B cell (primary cell): ENCODE results near the gene PSME1. TPM values are rescaled to one million over a fixed set of nuclear protein-coding genes. Genes with fewer than 3 reads are reported as not detected.

Experiments used
- ATAC-seq: fragments of 200-7000 bp; cut with Tn5 transposase; one replicate; pipeline ENCODE4 v1.10.0; 2021; ENCODE audit warnings: low read depth, mild to moderate bottlenecking, moderate number of reproducible peaks, moderate library complexity
- CTCF ChIA-PET: fragments of 350-600 bp; sonication (Branson Sonifier 250); formaldehyde crosslinking; loops from one replicate; lab custom pipeline; 2021; ENCODE audit warnings: antibody characterized with exemption, inconsistent platforms; lab: Charles Lee
- POLR2A ChIA-PET: fragments of 350-600 bp; sonication (Branson Sonifier 250); formaldehyde crosslinking; loops from one replicate; lab custom pipeline; 2021; ENCODE audit warnings: antibody characterized with exemption; lab: Charles Lee
- DNase-seq: peaks from one replicate; pipeline ENCODE4 v3.0.0; 2013
- H2AFZ ChIP-seq: 2 replicates; pipeline ENCODE4 v1.6.1; 2012; ENCODE audit warnings: mild to moderate bottlenecking, low read depth, low read length; ENCODE audit not compliant: insufficient read depth, poor library complexity, severe bottlenecking
- H3K27ac ChIP-seq, 2 donors: 1 replicate in 1 of 2; 2 replicates in 1 of 2; pipeline ENCODE4 v1.5.1; 2012 to 2013; ENCODE audit warnings: low read length in 2 of 2, mild to moderate bottlenecking in 2 of 2, moderate library complexity in 1 of 2
- H3K27me3 ChIP-seq, 4 experiments: fragments of 200-600 bp in 1 of 4; sonication (generic) in 1 of 4; replicated peaks in 1 of 4; 1 replicate in 2 of 4; 2 replicates in 2 of 4; pipeline versions ENCODE4 v1.6.1 to v1.7.0; 2013 to 2016; ENCODE audit warnings: low read length in 3 of 4, mild to moderate bottlenecking in 2 of 4, mixed read lengths in 1 of 4, moderate library complexity in 1 of 4; ENCODE audit not compliant: insufficient read depth in 4 of 4, control insufficient read depth in 3 of 4; ENCODE audit errors: control extremely low read depth in 1 of 4
- H3K36me3 ChIP-seq, 2 experiments: replicated peaks in 1 of 2; 1 replicate in 1 of 2; 2 replicates in 1 of 2; pipeline versions ENCODE4 v1.6.1 to v1.7.1; 2013; ENCODE audit warnings: low read length in 1 of 2; ENCODE audit not compliant: insufficient read depth in 2 of 2, control insufficient read depth in 1 of 2; ENCODE audit errors: control extremely low read depth in 1 of 2, extremely low read depth in 1 of 2
- H3K4me1 ChIP-seq, 2 donors: fragments of 200-600 bp in 1 of 2; sonication (generic) in 1 of 2; 1 replicate in 1 of 2; 2 replicates in 1 of 2; pipeline versions ENCODE4 v1.5.1 to v1.6.1; 2013 to 2017; ENCODE audit warnings: low read length in 2 of 2; ENCODE audit not compliant: control insufficient read depth in 2 of 2, insufficient read depth in 2 of 2
- H3K4me2 ChIP-seq: replicated peaks from 2 replicates; pipeline ENCODE3; 2012; ENCODE audit warnings: mild to moderate bottlenecking, low read depth, low read length; ENCODE audit not compliant: poor library complexity, severe bottlenecking
- H3K4me3 ChIP-seq, 5 experiments: fragments of 200-600 bp in 1 of 5; sonication (generic) in 1 of 5; 1 replicate in 3 of 5; 2 replicates in 2 of 5; pipeline versions ENCODE4 v1.5.1 to v1.7.0; 2011 to 2016; ENCODE audit warnings: low read length in 4 of 5, mild to moderate bottlenecking in 4 of 5, low read depth in 2 of 5, control low read depth in 1 of 5, moderate library complexity in 1 of 5; ENCODE audit not compliant: insufficient read depth in 1 of 5; ENCODE audit errors: control extremely low read depth in 1 of 5, extremely low read depth in 1 of 5
- H3K79me2 ChIP-seq: fragments of 200-600 bp; sonication (generic); one replicate; pipeline ENCODE4 v1.6.0; 2016; ENCODE audit warnings: low read length; ENCODE audit not compliant: control insufficient read depth, insufficient read depth
- H3K9ac ChIP-seq: fragments of 200-600 bp; sonication (generic); 2 replicates; pipeline ENCODE4 v1.6.1; 2017; ENCODE audit warnings: mild to moderate bottlenecking, low read length, moderate library complexity
- H3K9me3 ChIP-seq, 3 donors: one replicate each; pipeline versions ENCODE4 v1.6.1 to v1.7.1; 2013; ENCODE audit warnings: low read length in 2 of 3; ENCODE audit not compliant: control insufficient read depth in 2 of 3, insufficient read depth in 1 of 3; ENCODE audit errors: control extremely low read depth in 1 of 3
- H4K20me1 ChIP-seq: 2 replicates; pipeline ENCODE4 v1.6.0; 2012; ENCODE audit warnings: mild to moderate bottlenecking, low read length; ENCODE audit not compliant: insufficient read depth, control insufficient read depth, poor library complexity, severe bottlenecking
- H3K27ac Mint-ChIP-seq: one replicate; pipeline ENCODE4 v1.8.0; 2021; ENCODE audit warnings: mixed read lengths
- H3K27me3 Mint-ChIP-seq: one replicate; pipeline ENCODE4 v1.8.0; 2021; ENCODE audit warnings: mixed read lengths
- H3K4me1 Mint-ChIP-seq: one replicate; pipeline ENCODE4 v1.8.0; 2021; ENCODE audit warnings: mixed read lengths
- H3K4me3 Mint-ChIP-seq: one replicate; pipeline ENCODE4 v1.8.0; 2021; ENCODE audit warnings: mixed read lengths
- H3K9me3 Mint-ChIP-seq: one replicate; pipeline ENCODE4 v1.8.0; 2022; ENCODE audit warnings: mixed read lengths; ENCODE audit not compliant: insufficient read depth
- EZH2 ChIP-seq: IDR thresholded peaks from 2 replicates; pipeline ENCODE4 v1.6.1; 2012; ENCODE audit warnings: borderline replicate concordance, low read depth, mild to moderate bottlenecking, moderate library complexity, low read length; ENCODE audit not compliant: insufficient read depth, poor library complexity, severe bottlenecking
- WGBS: methylation state at CpG from one replicate; pipeline ENCODE4 v1.1.5; 2013; ENCODE audit warnings: missing lambda C conversion rate; ENCODE audit not compliant: insufficient coverage; 5-methylcytosine and 5-hydroxymethylcytosine counted together
- intact Hi-C: fragments of 100-400 bp; cut with micrococcal nuclease; formaldehyde crosslinking; loops from one replicate; pipeline ENCODE4 v1.10.0; 2022
- polyA plus RNA-seq: library from polyadenylated mRNA; depleted of rRNA; stranded (reverse); fragments of >200 nt; gene quantifications from 2 replicates; pipeline ENCODE4 v1.2.3, GENCODE V29; 2012
- total RNA-seq, 2 donors: library from RNA; stranded (reverse); fragments of 120-200 nt in 1 of 2; gene quantifications; 1 replicate in 1 of 2; 2 replicates in 1 of 2; pipeline versions ENCODE4 v1.2.3 to v1.2.4, GENCODE V29; 2013 to 2022
- TF ChIP-seq, protein P1 (sequence below): fragments of 200-600 bp; IDR thresholded peaks from one replicate; pipeline ENCODE4 v1.8.0; 2022; ENCODE audit warnings: antibody characterized with exemption, mild to moderate bottlenecking

The PSME1 gene
- total and polyA plus RNA-seq, 2 donors (not counting 1 experiment from before 2014, with no cell fraction given), result 237 to 257 TPM

DNA sequence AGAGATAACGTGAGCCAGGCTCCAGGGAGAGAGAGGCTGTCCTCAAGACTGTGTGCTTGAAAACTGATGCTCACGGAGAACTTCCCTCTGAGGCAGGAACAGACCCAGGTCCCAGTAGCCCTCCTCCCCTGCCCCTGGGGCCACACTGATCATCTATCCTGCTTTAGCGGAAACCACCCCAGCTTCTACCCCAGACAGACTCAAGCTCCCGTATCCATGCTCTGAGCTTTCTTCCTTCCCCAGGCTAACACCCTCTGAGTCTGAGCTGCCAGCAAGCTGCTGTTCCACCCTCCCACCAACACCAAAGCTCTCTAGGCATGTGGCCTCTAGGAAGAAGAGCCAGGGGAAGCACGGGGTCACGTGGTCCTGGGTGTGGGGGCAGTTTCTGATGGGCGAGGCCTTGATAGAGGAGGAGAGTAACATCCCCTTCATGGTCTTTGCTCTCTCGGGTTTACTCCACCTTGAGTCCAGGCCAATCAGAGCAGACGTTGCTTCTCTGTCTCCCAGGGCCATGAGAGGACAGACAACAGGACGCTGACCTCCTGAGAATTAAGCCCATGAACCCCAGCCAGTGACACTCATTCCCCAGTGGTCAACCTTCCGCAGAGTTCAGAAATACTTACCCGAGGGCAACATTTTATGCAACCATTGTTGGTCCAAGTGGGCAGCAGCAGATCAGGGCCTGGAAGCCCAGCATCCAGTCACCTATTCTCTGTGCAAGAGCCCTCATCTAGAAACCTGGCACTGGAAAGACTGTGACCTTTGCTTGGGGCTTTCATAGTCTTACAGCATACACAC is 40.5 kb upstream of the PSME1 start:
- Histone ChIP-seq H3K4me2 (peak overlapping the region; percentile 95), H3K27ac (peak overlapping the region; percentile 80 to 95), H3K79me2 (peaks cover 33% of the 10 kb centered on the region), H2AFZ (peak overlapping the region; percentile 92), H3K4me1 (peaks cover 5 to 30% of the 10 kb centered on the region in 2 donors), H3K9me3 (no peaks in the 10 kb centered on the region), H3K27me3 (no peaks in the 10 kb centered on the region), H4K20me1 (peaks cover 7% of the 10 kb centered on the region), H3K36me3 (peaks cover 2 to 33% of the 10 kb centered on the region in 2 experiments), H3K4me3 (peak overlapping the region; percentile 62 to 97 (median 89)), H3K9ac (peak overlapping the region; percentile 95)
- TF ChIP-seq, protein P1, sequence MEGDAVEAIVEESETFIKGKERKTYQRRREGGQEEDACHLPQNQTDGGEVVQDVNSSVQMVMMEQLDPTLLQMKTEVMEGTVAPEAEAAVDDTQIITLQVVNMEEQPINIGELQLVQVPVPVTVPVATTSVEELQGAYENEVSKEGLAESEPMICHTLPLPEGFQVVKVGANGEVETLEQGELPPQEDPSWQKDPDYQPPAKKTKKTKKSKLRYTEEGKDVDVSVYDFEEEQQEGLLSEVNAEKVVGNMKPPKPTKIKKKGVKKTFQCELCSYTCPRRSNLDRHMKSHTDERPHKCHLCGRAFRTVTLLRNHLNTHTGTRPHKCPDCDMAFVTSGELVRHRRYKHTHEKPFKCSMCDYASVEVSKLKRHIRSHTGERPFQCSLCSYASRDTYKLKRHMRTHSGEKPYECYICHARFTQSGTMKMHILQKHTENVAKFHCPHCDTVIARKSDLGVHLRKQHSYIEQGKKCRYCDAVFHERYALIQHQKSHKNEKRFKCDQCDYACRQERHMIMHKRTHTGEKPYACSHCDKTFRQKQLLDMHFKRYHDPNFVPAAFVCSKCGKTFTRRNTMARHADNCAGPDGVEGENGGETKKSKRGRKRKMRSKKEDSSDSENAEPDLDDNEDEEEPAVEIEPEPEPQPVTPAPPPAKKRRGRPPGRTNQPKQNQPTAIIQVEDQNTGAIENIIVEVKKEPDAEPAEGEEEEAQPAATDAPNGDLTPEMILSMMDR, result no peak
- TF ChIP-seq EZH2, result no peak
- H3K27ac Mint-ChIP-seq, result peak overlapping the region; percentile 92
- ATAC-seq, result peak; percentile 41
- POLR2A ChIA-PET, result interaction anchor here (0.6 to 4.1 kb wide), 8 partner anchors 10 to 147 kb away, joined by 3 to 35 read pairs (median 7); partner anchors contain the start of genes DCAF11, IRF9, NRL and TINF2
- H3K4me1 Mint-ChIP-seq, result peaks cover 33% of the 10 kb centered on the region
- no peaks in the 10 kb centered on the region for H3K9me3 Mint-ChIP-seq
- H3K4me3 Mint-ChIP-seq, result peak overlapping the region; percentile 95
- no peaks in the 10 kb centered on the region for H3K27me3 Mint-ChIP-seq
- peak; percentile 75 for DNase-seq
- CTCF ChIA-PET, result interaction anchor here (0.6 to 12.1 kb wide), 12 partner anchors 10 to 212 kb away, joined by 3 to 292 read pairs (median 4); partner anchors contain the start of genes CIDEB, DCAF11, EMC9 and IPO4
- 21% methylated on average over 10 of the region's 12 CpGs for WGBS
- intact Hi-C loops, result loop anchor here (1.0 kb wide), 2 partner anchors 66 to 100 kb away; partner anchors contain the start of genes IRF9 and TM9SF1
